Stimulated activated naive CD8-positive, alpha-beta T cell treated with anti-CD3 and anti-CD28 coated beads, Interleukin-15, Interleukin-2, amounts not matched to agents 100 U/mL and 50 U/mL, for 24 hours (primary cell): ENCODE measurements around the gene GRK1.
"Not testable (repeated sequence)": the region's sequence is repeated elsewhere in the genome, so short reads cannot be mapped to it uniquely, and the experiment has no call there.

Source experiments
- ATAC-seq: fragments of 150-1000 bp; cut with Tn5 transposase; one replicate; pipeline ENCODE4 v1.10.0; 2021
- DNase-seq: peaks from one replicate; pipeline ENCODE4 v3.0.0; 2021

Gene GRK1

DNA sequence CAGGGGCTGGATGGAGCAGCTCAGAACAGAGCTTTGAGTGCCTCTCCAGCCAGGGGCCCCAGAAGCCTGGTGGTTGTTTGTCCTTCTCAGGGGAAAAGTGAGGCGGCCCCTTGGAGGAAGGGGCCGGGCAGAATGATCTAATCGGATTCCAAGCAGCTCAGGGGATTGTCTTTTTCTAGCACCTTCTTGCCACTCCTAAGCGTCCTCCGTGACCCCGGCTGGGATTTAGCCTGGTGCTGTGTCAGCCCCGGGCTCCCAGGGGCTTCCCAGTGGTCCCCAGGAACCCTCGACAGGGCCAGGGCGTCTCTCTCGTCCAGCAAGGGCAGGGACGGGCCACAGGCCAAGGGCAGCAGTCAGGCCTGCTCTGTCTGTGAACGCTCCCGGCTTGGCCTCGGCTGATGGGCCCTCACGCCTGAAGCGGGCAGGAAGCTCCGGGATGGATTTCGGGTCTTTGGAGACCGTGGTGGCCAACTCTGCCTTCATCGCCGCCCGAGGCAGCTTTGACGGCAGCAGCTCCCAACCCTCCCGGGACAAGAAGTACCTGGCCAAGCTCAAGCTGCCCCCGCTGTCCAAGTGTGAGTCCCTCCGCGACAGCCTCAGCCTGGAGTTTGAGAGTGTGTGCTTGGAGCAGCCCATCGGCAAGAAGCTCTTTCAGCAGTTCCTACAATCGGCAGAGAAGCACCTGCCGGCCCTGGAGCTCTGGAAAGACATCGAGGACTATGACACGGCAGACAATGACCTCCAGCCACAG lies at the start of gene GRK1:
Gene GRK1, plus strand, starts transcription at position 269 of the 751 bp plus-strand sequence. Its CDS starts 168 bp downstream, at position 437.
- ATAC-seq: no peak

GRCh38 chr13:113617961-113618360 lies 49.1 kb upstream of the GRK1 start:
- no peak for DNase-seq
- no peak for ATAC-seq

More for the DNA sequence above, at the start of gene GRK1:
- no peak for DNase-seq

GRCh38 chr13:113618455-113618854 lies 48.6 kb upstream of the GRK1 start:
- DNase-seq (no peak), ATAC-seq (no peak)

GRCh38 chr13:113620036-113620796 lies 46.8 kb upstream of the GRK1 start:
- ATAC-seq: no peak

DNA sequence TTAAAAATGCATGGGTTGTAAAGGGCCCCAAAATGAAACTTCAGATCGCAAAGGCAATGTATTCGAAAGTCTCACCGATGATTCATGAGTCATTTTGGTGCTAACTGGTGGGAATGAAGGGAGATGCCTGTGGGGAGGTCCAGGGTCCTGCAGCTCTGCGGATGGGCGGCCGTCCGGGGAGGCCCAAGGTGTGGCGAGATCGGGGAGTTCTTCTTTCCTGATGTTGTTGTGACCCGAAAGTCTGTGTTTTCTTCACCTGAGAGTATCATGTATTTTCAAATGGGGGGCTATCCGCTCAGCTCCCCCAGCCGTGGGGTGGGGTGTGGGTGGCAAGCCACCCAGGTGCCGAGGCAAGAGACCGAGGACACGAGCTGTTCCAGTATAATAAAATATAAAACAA lies 46.0 kb upstream of the GRK1 start:
- DNase-seq (no peak), ATAC-seq (no peak)

More at GRCh38 chr13:113620036-113620796, 46.8 kb upstream of the GRK1 start:
- DNase-seq: no peak

DNA sequence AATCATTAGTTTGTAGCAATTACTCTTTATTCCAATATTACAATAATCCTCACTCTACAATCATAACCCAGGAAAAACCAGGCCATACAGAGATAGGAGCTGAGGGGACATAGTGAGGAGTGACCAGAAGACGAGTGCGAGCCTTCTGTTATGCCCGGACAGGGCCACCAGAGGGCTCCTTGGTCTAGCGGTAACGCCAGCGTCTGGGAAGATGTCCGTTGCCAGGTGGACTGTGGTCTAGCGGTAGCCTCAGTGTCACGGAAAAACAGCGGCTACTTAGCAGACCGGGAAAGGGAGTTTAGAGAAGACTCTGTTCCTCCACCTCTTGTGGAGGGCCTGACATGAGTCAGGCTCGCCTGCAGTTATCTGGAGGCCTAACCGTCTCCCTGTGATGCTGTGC lies 45.5 kb upstream of the GRK1 start:
- ATAC-seq, DNase-seq: not testable (repeated sequence)

GRCh38 chr13:113621986-113622550 lies 45.0 kb upstream of the GRK1 start:
- DNase-seq, ATAC-seq: not testable (repeated sequence)

DNA sequence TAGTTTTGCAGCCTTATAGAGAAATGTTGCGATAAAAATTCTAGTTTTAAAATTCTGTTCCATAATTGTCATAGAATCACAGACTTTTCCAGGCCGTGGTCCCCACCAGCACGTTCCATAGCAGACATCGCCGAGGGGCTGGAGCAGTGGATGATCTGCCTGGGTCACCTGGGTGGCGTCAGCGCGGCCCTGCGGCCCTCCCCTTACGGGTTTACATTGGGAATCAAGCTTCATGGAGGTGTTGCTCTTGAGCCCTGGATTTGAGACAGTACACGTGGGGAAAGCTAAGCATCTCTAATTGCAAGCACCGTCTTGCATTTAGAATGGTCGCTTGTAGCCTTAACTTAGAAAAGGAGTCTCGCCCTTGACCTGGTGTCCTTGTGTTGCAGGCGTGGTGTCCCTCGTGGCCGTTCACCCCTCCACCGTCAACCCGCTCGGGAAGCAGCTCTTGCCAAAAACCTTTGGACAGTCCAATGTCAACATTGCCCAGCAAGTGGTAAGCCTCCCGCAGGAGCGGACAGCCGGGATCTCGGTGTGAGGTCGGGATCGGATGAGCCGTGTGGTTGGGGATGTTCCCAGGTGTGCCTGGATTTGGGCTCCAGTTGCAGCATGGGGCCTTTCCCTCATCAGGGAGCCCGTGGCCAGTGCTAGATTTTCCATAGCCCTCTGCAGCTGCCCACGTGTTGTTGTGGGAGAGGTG lies 44.1 kb upstream of the GRK1 start:
- ATAC-seq (no peak), DNase-seq (no peak)

GRCh38 chr13:113623491-113624234 lies 43.4 kb upstream of the GRK1 start:
- DNase-seq (no peak), ATAC-seq (no peak)

DNA sequence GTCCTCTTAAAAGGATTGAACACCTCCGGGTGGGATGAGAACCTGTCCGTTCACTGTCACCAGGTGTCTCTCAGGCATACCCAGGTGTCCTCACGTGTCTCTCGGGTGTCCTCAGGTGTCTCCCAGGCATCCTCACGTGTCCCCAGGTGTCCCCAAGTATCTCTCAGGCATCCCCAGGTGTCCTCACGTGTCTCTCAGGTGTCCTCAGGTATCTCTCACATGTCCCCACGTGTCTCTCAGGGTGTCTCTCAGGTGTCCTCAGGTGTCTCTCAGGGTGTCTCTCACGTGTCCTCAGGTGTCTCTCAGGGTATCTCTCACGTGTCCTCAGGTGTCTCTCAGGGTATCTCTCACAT lies 42.8 kb upstream of the GRK1 start:
- ATAC-seq (no peak), DNase-seq (no peak)

GRCh38 chr13:113624640-113625304 lies 42.2 kb upstream of the GRK1 start:
- not testable (repeated sequence) for ATAC-seq

GRCh38 chr13:113625965-113626721 lies 40.9 kb upstream of the GRK1 start:
- no peak for DNase-seq
- ATAC-seq: no peak

More at GRCh38 chr13:113624640-113625304, 42.2 kb upstream of the GRK1 start:
- DNase-seq: not testable (repeated sequence)

DNA sequence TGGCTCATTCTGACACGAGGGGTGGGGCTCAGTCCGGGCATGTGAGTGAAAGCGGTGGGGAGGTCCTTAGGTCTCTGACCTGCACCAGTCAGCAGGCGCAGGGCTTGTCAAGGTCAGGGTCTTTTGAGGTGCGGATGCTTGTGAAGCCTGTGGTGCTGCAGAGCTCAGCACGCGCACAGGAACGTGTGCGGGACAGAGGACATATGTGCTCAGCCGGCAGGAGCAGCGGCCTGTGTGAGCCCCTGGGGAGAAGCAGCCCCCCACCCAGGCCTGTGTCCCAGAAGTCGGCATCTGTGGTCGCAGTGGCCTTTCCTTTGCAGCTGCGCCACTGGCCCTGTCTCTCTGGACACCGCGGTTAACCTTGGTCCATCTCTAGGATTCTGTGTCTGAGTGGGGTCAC lies 39.9 kb upstream of the GRK1 start:
- DNase-seq: no peak

GRCh38 chr13:113628291-113629270 lies 38.4 kb upstream of the GRK1 start:
- no peak for ATAC-seq

More for the DNA sequence above, 39.9 kb upstream of the GRK1 start:
- no peak for ATAC-seq

DNA sequence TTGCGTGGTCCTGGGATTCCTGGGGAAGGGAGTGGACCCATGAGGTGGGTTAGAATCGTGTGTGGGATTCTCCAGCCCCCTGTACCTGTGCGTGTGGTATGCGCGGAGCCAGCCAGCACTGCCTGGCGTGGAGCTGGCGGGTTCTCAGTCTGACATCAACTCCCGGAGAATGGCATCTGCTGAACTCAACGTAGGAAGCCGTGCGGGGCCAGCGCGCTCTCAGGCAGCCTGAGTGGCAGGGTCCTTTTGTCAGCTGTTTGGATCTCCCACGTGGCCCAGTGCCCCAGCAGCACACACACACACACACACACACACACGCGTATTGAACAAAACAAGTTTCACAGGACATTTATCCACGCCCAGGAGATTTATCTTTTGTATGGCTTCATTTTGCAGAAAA lies 37.2 kb upstream of the GRK1 start:
- no peak for DNase-seq
- no peak for ATAC-seq

More at GRCh38 chr13:113628291-113629270, 38.4 kb upstream of the GRK1 start:
- no peak for DNase-seq

DNA sequence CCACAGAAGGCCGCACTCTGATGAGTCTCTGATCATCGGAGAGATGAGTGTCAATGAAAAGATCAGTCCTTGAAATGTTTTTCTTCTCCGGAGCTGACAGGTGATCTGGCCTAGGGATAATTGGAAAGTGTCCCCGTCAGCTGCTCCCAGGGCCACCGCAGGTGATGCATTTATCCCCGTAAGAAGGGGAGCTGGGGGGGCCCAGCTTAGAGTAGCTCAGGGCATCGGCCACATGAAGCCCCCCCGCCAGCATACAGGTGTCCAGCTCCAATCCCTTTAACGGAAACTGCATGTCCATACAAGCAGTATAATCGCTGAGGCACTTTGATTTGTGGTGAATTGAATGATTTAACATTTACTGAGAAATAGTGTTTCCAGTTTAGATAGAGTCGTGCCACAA lies 36.7 kb upstream of the GRK1 start:
- ATAC-seq (no peak), DNase-seq (no peak)

DNA sequence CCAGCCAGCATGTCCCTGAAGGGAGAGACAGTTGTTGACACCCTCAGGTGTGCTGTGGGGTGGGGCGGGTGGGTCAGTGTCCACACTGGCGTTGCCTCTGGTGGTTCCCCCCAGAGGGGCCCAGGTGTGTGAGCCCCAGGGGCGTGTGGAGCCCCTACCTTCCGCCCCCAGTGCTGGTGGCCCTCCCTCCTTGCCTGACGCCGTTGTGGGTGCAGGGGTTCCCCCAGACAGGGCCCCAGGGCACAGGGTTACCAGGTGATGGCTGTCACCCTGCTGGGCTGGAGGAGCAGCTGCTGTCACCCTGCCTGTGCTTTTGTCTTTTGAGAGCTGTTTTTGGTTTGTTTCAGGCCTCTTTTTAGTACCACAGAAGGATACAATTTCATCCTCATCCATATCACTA lies 36.2 kb upstream of the GRK1 start:
- ATAC-seq (no peak), DNase-seq (no peak)

- ATAC-seq: no peak
- no peak for DNase-seq
Measured at GRCh38 chr13:113631341-113632095, 35.5 kb upstream of the GRK1 start.
